DND-41 (cell line): ENCODE results near the gene C17orf114.

ENCODE experiments used
- ATAC-seq: fragments of 200-7000 bp; cut with Tn5 transposase; 3 replicates; pipeline ENCODE4 v1.9.1; 2021; ENCODE audit warnings: low read depth; ENCODE audit not compliant: insufficient read depth
- DNase-seq: peaks from one replicate; pipeline ENCODE4 v3.0.0-alpha.2; 2020
- H2AFZ ChIP-seq: 2 replicates; pipeline ENCODE4 v1.6.0; 2012; ENCODE audit warnings: low read depth, low read length
- H3K27ac ChIP-seq: 2 replicates; pipeline ENCODE4 v1.5.1; 2012; ENCODE audit warnings: low read length, inconsistent platforms
- H3K27me3 ChIP-seq: fragments of 200-600 bp; sonication (generic); 2 replicates; pipeline ENCODE4 v1.6.0; 2012; ENCODE audit warnings: low read length, mild to moderate bottlenecking, inconsistent platforms; ENCODE audit not compliant: insufficient read depth, poor library complexity
- H3K36me3 ChIP-seq: 2 replicates; pipeline ENCODE4 v1.5.1; 2012; ENCODE audit warnings: low read length, inconsistent platforms; ENCODE audit not compliant: insufficient read depth
- H3K4me1 ChIP-seq: 2 replicates; pipeline ENCODE4 v1.5.1; 2012; ENCODE audit warnings: mild to moderate bottlenecking, low read length; ENCODE audit not compliant: insufficient read depth
- H3K4me2 ChIP-seq: 2 replicates; pipeline ENCODE4 v1.6.0; 2012; ENCODE audit warnings: mild to moderate bottlenecking, moderate library complexity, low read length, inconsistent platforms; ENCODE audit not compliant: insufficient read depth
- H3K4me3 ChIP-seq, 2 experiments: fragments of 200-600 bp in 1 of 2; shearing (Covaris generic) in 1 of 2; 2 replicates each; pipeline ENCODE4 v1.5.1; 2012 to 2016; ENCODE audit warnings: inconsistent platforms in 2 of 2, low read length in 2 of 2, mild to moderate bottlenecking in 2 of 2, low read depth in 1 of 2, moderate library complexity in 1 of 2
- H3K79me2 ChIP-seq: 2 replicates; pipeline ENCODE4 v1.6.0; 2012; ENCODE audit warnings: low read length, inconsistent platforms; ENCODE audit not compliant: insufficient read depth
- H3K9ac ChIP-seq: 2 replicates; pipeline ENCODE4 v1.6.0; 2012; ENCODE audit warnings: low read depth, mild to moderate bottlenecking, inconsistent platforms, low read length, moderate library complexity
- H3K9me3 ChIP-seq: 2 replicates; pipeline ENCODE4 v1.5.1; 2012; ENCODE audit warnings: low read length, moderate library complexity, mild to moderate bottlenecking, inconsistent platforms; ENCODE audit not compliant: insufficient read depth, severe bottlenecking
- H4K20me1 ChIP-seq: 2 replicates; pipeline ENCODE4 v1.6.0; 2012; ENCODE audit warnings: low read length; ENCODE audit not compliant: insufficient read depth
- EZH2 ChIP-seq: IDR thresholded peaks from 3 replicates; pipeline ENCODE4 v1.6.1; 2012; ENCODE audit warnings: borderline replicate concordance, low read depth, mild to moderate bottlenecking, moderate library complexity, low read length, inconsistent platforms; ENCODE audit not compliant: severe bottlenecking
- TF ChIP-seq, protein P1 (sequence below): IDR thresholded peaks from 2 replicates; pipeline ENCODE4 v1.5.1; 2012; ENCODE audit warnings: borderline replicate concordance, low read length, moderate library complexity, mild to moderate bottlenecking; ENCODE audit not compliant: poor library complexity, severe bottlenecking; ENCODE audit errors: extremely low read depth

The C17orf114 gene

DNA sequence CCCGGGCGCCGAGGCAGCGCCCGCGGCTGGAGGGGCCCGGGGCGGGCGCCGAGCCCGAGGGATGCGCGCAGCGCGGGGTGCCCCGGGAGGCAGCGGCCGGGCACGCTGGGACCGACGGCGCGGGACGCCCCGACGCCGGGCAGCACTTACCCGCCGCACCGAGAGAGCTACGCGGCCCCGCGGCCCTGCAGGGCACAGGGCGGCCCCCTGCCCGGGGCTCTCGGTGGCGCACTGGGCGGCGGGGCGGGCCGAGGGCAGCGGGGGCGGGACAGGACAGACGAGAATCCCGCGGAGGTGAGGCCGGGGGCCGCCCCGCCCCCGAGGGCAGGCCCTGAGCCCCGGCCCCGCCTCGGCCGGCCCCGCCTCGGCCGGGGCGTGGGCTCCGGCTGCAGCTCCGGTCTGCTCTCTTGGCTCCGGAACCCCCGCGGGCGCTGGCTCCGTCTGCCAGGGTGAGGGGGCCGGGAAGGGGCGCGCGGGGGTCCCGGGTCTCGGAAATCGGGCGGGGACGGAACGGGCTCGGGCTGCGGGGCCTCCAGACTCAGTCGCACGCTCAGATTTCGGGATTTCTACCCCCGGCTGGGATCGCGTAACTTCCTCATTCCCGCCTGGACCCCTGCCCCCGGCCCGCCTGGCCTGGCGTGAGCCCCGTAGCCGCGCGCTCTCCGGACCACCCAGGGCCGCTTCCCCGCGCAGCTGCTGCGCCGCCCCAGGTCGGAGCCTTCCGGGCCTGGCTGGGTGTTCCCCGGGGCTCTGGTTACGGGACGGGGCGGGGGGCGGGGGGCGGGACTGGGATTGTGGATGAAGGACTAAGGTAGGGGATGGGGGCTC lies 4.9 kb upstream of the C17orf114 start, which contains the start of gene PLD2:
Gene PLD2, plus strand, starts transcription at position 376 of the 828 bp plus-strand sequence. CDS start 621 bp downstream, outside the sequence.
- Histone ChIP-seq H3K4me3 (peak within 1 kb of the TSS; percentile 63 to 81), H2AFZ (peak within 1 kb of the TSS; percentile 79), H3K4me1 (peaks cover 19% of the 10 kb centered on the region), H3K9me3 (no peaks in the 10 kb centered on the region), H3K27me3 (no peaks in the 10 kb centered on the region), H3K79me2 (no peaks in the 10 kb centered on the region), H3K9ac (peak within 1 kb of the TSS; percentile 79), H3K27ac (peak within 1 kb of the TSS; percentile 44; the same call in 1 of the 2 replicates), H3K4me2 (peak within 1 kb of the TSS; percentile 97), H4K20me1 (no peaks in the 10 kb centered on the region), H3K36me3 (no peaks in the 10 kb centered on the region; the same call in 1 of the 2 replicates)
- no peak for TF ChIP-seq EZH2
- TF ChIP-seq, protein P1, sequence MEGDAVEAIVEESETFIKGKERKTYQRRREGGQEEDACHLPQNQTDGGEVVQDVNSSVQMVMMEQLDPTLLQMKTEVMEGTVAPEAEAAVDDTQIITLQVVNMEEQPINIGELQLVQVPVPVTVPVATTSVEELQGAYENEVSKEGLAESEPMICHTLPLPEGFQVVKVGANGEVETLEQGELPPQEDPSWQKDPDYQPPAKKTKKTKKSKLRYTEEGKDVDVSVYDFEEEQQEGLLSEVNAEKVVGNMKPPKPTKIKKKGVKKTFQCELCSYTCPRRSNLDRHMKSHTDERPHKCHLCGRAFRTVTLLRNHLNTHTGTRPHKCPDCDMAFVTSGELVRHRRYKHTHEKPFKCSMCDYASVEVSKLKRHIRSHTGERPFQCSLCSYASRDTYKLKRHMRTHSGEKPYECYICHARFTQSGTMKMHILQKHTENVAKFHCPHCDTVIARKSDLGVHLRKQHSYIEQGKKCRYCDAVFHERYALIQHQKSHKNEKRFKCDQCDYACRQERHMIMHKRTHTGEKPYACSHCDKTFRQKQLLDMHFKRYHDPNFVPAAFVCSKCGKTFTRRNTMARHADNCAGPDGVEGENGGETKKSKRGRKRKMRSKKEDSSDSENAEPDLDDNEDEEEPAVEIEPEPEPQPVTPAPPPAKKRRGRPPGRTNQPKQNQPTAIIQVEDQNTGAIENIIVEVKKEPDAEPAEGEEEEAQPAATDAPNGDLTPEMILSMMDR: no peak
- ATAC-seq: peak; percentile 97
- DNase-seq: peak; percentile 89

DNA sequence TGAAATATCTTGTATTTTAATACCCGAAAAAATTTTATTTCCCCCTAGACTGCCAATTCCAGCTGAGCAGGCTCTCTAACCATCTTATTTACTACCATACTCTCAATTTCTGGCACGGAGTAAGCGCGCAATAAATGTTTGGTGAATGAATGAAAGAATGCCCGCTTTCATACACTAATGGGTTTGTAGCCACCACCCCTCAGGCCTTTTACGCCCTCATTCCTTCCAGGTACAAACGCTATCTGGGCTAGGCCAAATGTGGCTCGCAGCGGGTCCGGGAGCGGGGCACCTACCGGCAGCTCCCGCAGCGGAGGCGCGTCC lies 4.3 kb upstream of the C17orf114 start:
- H3K4me2 ChIP-seq: peak overlapping the region; percentile 97
- TF ChIP-seq, protein P1: no peak
- TF ChIP-seq EZH2: no peak
- H3K9me3 ChIP-seq: no peaks in the 10 kb centered on the region
- no peaks in the 10 kb centered on the region for H4K20me1 ChIP-seq
- no peaks in the 10 kb centered on the region for H3K27me3 ChIP-seq
- H3K9ac ChIP-seq: peak overlapping the region; percentile 79
- H3K4me3 ChIP-seq: peak overlapping the region; percentile 58 to 81
- peak overlapping the region; percentile 78 for H2AFZ ChIP-seq
- H3K27ac ChIP-seq: peak overlapping the region; percentile 44; the same call in 1 of the 2 replicates
- ATAC-seq (no peak), DNase-seq (no peak)
- peaks cover 19% of the 10 kb centered on the region for H3K4me1 ChIP-seq
- H3K79me2 ChIP-seq: no peaks in the 10 kb centered on the region
- no peaks in the 10 kb centered on the region; the same call in 1 of the 2 replicates for H3K36me3 ChIP-seq

DNA sequence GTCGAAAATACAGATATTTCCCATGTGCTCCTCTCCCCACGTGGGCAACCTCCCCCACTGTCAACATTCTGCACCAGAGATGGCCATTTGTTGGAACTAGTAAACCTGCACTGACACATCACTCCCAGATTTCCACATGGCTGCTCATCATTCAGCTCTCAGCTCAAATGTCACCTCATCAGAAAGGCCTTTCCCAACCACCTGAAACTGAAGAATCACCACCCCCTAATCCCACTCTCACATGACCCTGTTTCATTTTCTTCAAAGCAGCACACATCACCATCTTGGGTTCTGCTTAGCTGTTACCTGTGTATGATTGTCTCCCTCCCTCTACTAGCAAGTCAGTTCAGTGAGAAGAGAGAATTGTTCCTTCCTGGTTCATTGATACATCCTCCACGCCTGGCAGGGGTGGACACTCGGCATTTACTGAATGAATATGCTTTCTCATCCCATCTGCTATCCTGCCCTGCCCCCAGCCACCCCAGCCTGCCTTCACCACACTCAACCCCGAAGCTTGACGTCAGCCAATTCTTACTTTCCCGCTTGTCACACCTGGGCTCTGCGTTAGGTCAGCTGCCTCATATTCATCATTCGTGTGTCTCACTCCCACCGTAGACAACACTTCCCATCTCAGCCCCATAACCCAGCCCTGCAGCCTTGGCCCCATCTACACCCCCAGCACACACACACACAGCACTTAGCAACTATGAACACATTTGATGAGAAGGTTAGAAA lies 1.5 kb downstream of the C17orf114 start:
- Histone ChIP-seq H3K9me3 (no peaks in the 10 kb centered on the region), H3K79me2 (peaks cover 21% of the 10 kb centered on the region), H3K4me3 (no peak overlapping the region), H3K4me2 (no peak overlapping the region), H3K4me1 (peaks cover 20% of the 10 kb centered on the region), H3K36me3 (peaks cover 22% of the 10 kb centered on the region), H2AFZ (no peak overlapping the region), H3K27me3 (no peaks in the 10 kb centered on the region), H4K20me1 (peaks cover 12% of the 10 kb centered on the region; the same call in 1 of the 2 replicates), H3K27ac (no peak overlapping the region), H3K9ac (no peak overlapping the region)
- TF ChIP-seq EZH2: no peak
- TF ChIP-seq, protein P1: no peak
- ATAC-seq (no peak), DNase-seq (no peak)
